NT2/D1 (cell line): ENCODE measurements around the gene ZBTB44.

ENCODE experiments used
- DNase-seq: peaks from one replicate; pipeline ENCODE4 v3.0.0-alpha.2; 2011; ENCODE audit warnings: low read depth, low spot score
- H3K27me3 ChIP-seq: 2 replicates; pipeline ENCODE4 v1.6.0; 2011; ENCODE audit warnings: mild to moderate bottlenecking; ENCODE audit not compliant: insufficient read length, insufficient read depth
- H3K36me3 ChIP-seq: 2 replicates; pipeline ENCODE4 v1.6.1; 2011; ENCODE audit warnings: mild to moderate bottlenecking, low read length, mixed read lengths; ENCODE audit not compliant: insufficient read depth, insufficient read length
- H3K4me1 ChIP-seq: 2 replicates; pipeline ENCODE4 v1.5.1; 2011; ENCODE audit not compliant: insufficient read depth, insufficient read length
- H3K4me3 ChIP-seq: 2 replicates; pipeline ENCODE4 v1.5.1; 2011; ENCODE audit warnings: low read depth; ENCODE audit not compliant: insufficient read length
- H3K9ac ChIP-seq: 2 replicates; pipeline ENCODE4 v1.6.0; 2011; ENCODE audit warnings: low read depth; ENCODE audit not compliant: insufficient read length
- H3K9me3 ChIP-seq: 2 replicates; pipeline ENCODE4 v1.5.1; 2011; ENCODE audit warnings: mild to moderate bottlenecking, low read length; ENCODE audit not compliant: insufficient read depth
- SUZ12 ChIP-seq: IDR thresholded peaks from 2 replicates; pipeline ENCODE4 v1.6.1; 2011; ENCODE audit not compliant: insufficient read length, insufficient read depth; ENCODE audit errors: extremely low read depth
- YY1 ChIP-seq: IDR thresholded peaks from 2 replicates; pipeline ENCODE4 v1.6.1; 2011; ENCODE audit not compliant: insufficient read length, insufficient read depth
- ZNF274 ChIP-seq: IDR thresholded peaks from 2 replicates; pipeline ENCODE4 v1.6.1; 2011; ENCODE audit warnings: mild to moderate bottlenecking, low read depth, low read length

The ZBTB44 gene

DNA sequence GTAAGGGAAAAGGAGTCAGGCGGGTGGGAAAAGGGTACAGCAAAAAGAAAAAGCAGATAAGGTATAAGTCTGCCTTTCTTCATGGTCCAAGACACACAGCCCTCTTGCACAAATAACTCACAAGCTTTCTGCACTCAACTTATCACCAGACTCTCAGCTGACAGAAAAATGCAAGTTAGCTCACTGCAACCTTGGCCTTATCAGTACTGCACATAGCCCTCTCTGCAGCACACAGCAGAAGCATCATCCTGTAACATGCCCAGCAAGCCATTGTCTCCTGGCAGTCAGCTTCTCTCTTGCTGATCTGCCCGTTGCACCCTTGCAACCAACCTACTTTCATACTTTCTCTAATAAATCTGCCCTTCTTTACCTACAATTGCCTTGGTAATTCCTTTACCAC is 5.8 kb downstream of the ZBTB44 start:
- no peak for DNase-seq
- TF ChIP-seq YY1 (no peak), SUZ12 (no peak), ZNF274 (no peak)
- Histone ChIP-seq H3K27me3 (no peaks in the 10 kb centered on the region), H3K4me1 (no peaks in the 10 kb centered on the region), H3K9ac (no peak overlapping the region), H3K36me3 (no peaks in the 10 kb centered on the region), H3K4me3 (no peak overlapping the region), H3K9me3 (no peaks in the 10 kb centered on the region)

DNA sequence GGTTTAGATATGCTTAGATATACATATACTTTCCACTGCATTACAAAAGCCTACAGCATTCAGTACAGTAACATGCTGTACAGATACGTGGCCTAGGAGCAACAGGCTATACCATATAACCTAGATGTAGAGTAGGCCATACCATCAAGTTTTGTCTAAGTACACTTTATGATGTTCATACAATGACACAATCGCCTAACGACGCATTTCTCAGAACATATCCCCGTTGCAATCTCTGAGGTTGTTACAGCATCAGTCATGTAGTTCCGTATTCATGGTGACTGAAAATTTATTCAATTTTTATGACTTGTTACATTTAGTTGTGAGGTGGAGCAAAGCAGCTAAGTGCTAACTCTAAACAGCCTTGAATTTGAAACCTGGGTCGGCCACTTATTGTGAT is 6.7 kb downstream of the ZBTB44 start:
- no peak overlapping the region for H3K9ac ChIP-seq

DNA sequence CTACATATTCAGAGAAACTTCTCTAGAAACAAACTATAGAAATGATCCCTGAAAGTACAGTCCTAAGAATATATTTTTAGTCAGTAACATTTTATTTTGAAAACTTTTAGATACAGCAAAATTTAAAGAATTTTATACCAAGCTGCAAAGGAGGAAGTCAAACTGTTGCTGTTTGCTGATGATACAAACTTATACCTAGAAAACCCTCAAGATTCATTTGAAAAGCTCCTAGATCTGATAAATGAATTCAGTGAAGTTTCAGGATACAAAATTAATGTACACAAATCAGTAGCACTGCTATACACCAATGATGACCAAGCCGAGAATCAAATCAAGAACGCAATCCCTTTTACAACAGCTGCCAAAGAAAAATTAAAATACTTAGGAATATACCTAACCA is 10.1 kb downstream of the ZBTB44 start:
- Histone ChIP-seq H3K27me3 (no peaks in the 10 kb centered on the region), H3K4me3 (no peak overlapping the region), H3K9ac (no peak overlapping the region), H3K36me3 (no peaks in the 10 kb centered on the region), H3K9me3 (no peaks in the 10 kb centered on the region), H3K4me1 (no peaks in the 10 kb centered on the region)
- DNase-seq = no peak
- no peak for TF ChIP-seq YY1
- no peak for TF ChIP-seq SUZ12
- TF ChIP-seq ZNF274 = no peak

More for the DNA sequence above, 6.7 kb downstream of the ZBTB44 start:
- DNase-seq = no peak
- TF ChIP-seq YY1 = no peak
- TF ChIP-seq SUZ12 = no peak
- TF ChIP-seq ZNF274 = no peak
- Histone ChIP-seq H3K36me3 (no peaks in the 10 kb centered on the region), H3K9me3 (no peaks in the 10 kb centered on the region), H3K4me3 (no peak overlapping the region), H3K4me1 (no peaks in the 10 kb centered on the region), H3K27me3 (no peaks in the 10 kb centered on the region)

DNA sequence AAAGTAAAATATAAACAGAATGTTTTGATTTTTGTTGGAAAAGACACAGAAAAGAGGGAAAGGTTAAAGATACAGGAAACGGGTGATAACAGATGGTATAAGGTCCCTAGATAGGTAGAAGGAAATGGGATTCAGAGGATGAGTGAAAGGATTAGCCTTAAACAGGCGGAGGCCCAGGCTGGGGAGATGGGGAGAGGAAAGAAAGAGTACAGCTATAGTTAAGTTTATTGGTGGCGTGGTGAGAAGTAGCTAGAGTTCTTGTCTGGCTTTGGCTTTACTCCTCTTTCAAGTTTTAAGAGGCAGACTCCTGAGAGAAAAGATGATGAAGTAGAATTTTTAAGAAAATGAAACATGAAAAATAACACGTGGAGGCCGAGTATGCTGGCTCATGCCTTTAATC is 13.7 kb downstream of the ZBTB44 start:
- no peak for TF ChIP-seq YY1
- TF ChIP-seq SUZ12 = no peak
- TF ChIP-seq ZNF274 = no peak
- no peaks in the 10 kb centered on the region for H3K9me3 ChIP-seq
- H3K9ac ChIP-seq = no peak overlapping the region
- H3K36me3 ChIP-seq = no peaks in the 10 kb centered on the region
- DNase-seq = no peak
- no peaks in the 10 kb centered on the region for H3K4me1 ChIP-seq
- no peaks in the 10 kb centered on the region for H3K27me3 ChIP-seq
- no peak overlapping the region for H3K4me3 ChIP-seq

DNA sequence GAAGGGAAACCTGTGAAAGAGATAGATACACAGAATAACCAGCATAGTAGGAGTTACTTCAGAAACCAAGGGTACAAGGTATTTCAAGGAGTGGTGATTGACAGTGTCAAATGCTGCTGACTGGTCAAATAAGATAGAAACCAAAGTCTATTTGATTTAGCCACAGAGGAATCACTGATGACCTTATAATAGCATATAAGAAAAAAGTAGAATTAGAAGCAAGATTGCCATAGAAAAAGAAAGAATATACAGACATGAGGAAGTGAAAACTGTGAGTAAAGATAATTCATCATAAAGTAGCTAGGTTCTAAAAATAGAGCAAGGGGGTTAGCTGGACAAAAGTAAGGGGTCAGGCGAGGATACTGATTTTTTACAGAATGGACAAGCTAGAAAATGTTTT is 14.2 kb downstream of the ZBTB44 start:
- TF ChIP-seq YY1 = no peak
- no peak for TF ChIP-seq SUZ12
- TF ChIP-seq ZNF274 = no peak
- Histone ChIP-seq H3K9me3 (no peaks in the 10 kb centered on the region), H3K27me3 (no peaks in the 10 kb centered on the region), H3K4me1 (no peaks in the 10 kb centered on the region), H3K9ac (no peak overlapping the region), H3K36me3 (no peaks in the 10 kb centered on the region), H3K4me3 (no peak overlapping the region)
- no peak for DNase-seq

DNA sequence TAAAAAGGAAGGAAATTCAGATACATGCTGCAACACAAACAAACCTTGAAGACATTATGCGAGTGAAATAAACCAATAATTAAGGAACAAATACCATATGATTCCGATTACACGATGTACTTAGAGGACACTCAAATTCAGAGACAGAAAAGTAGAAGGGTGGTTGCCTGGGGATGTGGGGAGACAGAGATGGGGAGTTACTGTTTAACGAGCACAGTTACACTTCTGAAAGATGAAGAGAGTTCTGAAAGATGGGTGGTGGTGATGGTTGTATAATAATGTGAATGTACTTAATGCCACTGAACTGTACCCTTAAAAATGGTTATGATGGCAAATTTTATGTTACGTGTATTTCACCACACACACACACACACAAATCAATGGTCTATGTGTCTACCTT is 14.7 kb downstream of the ZBTB44 start:
- H3K4me1 ChIP-seq = no peaks in the 10 kb centered on the region
- no peaks in the 10 kb centered on the region for H3K9me3 ChIP-seq

DNA sequence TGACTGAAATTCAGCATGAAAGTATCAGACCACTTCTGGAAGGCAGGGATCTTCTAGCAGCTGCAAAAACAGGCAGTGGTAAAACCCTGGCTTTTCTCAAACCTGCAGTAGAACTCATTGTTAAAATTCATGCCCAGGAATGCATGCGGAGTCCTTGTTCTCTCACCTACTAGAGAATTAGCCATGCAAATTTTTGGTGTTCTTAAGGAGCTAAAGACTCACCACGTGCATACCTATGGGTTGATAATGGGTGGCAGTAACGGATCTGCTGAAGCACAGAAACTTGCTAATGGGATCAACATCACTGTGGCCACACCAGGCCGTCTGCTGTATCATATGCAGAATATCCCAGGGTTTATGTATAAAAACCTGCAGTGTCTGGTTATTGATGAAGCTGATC is 19.1 kb downstream of the ZBTB44 start:
- TF ChIP-seq ZNF274 = no peak
- TF ChIP-seq YY1 = no peak
- TF ChIP-seq SUZ12 = no peak
- H3K4me1 ChIP-seq = no peaks in the 10 kb centered on the region
- H3K9me3 ChIP-seq = no peaks in the 10 kb centered on the region
- no peaks in the 10 kb centered on the region for H3K36me3 ChIP-seq
- no peaks in the 10 kb centered on the region for H3K27me3 ChIP-seq
- no peak overlapping the region for H3K4me3 ChIP-seq
- peak; percentile 33 for DNase-seq
- H3K9ac ChIP-seq = no peak overlapping the region

More for the DNA sequence above, 14.7 kb downstream of the ZBTB44 start:
- no peak for DNase-seq
- Histone ChIP-seq H3K27me3 (no peaks in the 10 kb centered on the region), H3K9ac (no peak overlapping the region), H3K36me3 (no peaks in the 10 kb centered on the region), H3K4me3 (no peak overlapping the region)
- TF ChIP-seq ZNF274 (no peak), YY1 (no peak), SUZ12 (no peak)
